NCI-H1417 (cell line): ENCODE results near the gene OAS1.
"Not testable (repeated sequence)": the region's sequence is repeated elsewhere in the genome, so short reads cannot be mapped to it uniquely, and the experiment has no call there.

Experiments used
- DNase-seq, 3 experiments: peaks; one replicate each; lab custom pipeline; 2025; lab: John Stamatoyannopoulos, UW

OAS1 gene

DNA sequence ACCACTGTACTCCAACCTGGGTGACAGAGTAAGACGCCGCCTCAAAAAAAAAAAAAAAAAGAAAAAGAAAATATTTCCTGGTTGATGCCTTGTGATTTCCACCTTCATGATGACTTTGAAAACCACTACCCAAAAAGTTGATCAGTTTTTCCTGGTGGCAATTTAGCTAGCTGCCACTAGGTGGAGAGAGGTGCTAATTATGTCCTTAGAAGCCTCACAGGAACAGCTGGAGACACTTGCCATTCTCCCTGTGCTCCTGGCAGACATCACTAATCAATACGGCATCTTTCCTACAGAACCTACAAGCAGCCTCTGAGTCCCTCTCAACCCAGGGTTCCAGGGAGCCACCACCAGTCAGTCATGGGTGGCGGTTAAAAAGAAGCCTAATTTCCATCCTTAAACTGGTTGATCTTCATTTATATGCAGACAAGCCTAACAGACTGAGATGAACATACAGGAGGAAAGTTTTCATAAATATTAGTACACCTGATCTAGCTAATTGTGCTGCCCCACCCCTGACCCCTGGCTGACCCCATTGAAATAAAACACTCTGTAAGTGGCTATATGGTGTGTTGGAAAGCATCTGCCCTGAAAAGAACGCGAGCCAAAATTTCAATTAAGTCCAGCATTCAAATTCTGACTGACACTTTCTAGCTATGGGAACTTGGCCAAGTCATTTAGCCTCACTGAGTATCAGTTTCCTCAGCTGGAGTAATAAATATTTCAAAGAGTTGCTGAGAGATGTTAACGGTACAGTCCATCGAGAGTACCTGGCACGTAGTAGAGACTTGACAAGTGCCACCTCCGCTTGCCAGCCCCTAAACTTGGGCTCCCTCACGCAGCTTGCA lies 6.2 kb upstream of the OAS1 start:
- DNase-seq = peak; percentile 19 to 68 (median 33)

DNA sequence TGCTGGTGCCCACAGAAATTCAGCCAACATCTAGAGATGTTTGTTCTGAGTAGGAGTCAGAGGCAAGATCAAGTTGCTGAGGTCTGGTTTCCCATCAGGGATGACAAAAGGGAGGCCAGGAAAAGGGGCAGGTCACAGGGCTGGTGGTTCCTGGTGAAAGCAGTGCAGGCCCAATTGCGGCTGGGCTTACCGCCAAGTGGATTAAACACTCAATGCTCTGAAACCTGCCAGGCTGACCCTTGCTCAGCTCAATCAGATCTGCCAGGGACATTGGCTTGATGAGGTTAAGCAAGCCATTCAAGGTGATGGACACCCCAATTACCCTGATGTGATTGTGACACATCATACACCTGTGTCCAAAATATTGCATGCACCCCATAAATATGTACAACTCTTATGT lies 5.5 kb upstream of the OAS1 start:
- no peak for DNase-seq

DNA sequence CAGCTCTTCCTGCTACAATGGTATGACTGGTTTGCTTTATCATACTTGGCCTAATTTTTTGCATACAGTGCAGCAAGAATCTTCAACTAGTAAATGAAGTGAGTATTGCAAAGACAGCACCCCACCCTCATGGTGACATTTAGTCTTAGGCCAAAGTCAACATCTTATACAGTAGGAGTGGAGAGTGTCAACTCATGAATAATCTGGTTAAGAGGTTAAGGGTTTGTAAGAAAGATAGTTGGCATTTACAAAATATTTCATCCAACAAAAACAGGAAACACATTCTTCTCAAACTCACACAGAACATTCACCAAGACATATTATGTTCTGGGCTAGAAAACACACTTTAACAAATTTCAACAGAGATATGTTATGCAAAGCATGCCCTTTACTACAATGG lies 2.2 kb upstream of the OAS1 start:
- no peak for DNase-seq

DNA sequence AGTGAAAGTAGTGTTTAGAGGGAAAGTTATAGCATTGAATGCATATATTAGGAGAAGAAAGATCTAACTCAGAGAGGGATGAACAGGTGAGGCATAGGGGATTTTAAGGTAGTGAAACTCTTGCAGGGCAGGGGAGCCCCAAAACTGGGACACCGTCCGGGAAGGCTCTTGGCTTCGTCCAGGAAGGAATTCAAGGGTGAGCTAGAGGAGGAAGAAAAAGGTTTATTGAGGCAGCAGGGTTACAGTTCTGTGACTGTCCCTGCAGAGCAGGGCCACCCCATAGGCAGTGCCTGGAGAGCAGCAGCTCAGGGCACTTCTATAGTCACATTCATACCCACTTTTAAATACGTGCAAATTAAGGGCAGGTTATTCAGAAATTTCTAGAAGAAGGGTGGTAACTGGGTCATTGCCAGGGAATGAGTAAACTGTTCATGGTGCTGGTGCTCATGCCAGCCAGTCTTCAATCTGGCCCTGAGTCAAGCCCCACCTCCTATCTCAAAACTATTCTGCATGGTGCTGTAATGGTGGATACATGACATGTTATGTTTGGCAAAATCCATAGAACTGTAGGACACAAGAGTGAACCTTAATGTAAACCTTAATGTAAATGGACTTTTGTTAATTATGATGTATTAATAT lies 1.2 kb upstream of the OAS1 start:
- no peak for DNase-seq

DNA sequence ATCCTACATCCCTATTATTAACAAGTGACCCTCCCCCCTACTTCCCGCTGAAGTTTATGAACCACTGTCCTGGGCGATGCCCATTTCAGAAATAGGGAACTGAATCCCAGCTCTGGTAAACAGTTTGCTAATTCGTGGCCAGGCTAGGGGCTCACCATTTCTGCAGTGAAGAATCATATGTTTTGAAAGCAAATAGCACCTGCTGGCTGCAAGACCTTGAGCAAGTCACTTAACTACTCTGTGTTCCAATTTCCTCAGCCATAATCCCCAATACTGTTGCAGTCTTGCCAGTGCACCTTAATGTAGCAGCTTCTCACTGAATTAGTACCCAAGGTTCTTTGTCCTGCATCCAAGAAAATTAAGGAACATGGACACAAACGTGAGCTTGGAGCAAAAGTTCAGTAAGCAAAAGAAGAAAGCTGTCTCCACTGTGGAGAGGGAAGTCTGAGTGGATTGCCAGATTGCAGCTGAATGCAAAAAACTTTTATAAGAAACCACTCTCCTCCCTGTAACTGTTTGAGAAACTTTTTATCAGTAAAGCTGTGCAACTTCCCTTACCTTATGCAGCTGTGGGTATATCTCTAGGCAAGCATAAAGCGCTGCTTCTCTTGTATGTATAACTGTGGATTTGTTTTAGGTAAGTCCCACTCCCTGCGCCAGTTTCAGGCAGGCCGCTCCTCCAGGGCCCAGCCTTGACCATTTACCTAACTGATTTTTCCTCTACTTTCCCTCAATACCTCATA lies 824 bp downstream of the OAS1 start:
- DNase-seq = no peak

DNA sequence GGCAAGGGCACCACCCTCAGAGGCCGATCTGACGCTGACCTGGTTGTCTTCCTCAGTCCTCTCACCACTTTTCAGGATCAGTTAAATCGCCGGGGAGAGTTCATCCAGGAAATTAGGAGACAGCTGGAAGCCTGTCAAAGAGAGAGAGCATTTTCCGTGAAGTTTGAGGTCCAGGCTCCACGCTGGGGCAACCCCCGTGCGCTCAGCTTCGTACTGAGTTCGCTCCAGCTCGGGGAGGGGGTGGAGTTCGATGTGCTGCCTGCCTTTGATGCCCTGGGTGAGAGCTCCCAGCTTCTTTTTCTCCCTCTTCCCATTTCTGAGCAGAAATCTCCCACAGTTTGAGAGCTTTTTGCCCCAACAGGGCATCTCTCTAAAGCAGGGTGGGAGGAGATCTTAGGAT lies 1.8 kb downstream of the OAS1 start:
- DNase-seq = no peak

DNA sequence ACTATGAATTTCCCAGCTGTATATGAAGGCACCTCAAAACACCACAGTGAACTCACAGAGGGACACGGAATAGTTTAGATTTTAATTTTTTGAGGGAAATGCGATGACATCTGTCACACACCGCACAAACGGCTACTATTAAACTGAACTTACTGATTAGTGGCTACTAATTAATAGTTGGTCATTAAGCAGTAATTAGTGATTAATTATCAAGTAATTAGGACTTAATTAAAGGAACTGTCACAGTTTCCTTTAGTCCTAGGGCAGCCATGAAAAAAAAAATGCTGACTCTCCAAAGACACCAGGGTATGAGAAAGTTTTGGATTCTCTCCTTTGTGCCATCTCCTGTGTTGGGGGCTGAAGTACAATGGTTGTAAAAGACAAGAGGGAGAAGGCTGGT lies 2.9 kb downstream of the OAS1 start:
- DNase-seq = no peak

DNA sequence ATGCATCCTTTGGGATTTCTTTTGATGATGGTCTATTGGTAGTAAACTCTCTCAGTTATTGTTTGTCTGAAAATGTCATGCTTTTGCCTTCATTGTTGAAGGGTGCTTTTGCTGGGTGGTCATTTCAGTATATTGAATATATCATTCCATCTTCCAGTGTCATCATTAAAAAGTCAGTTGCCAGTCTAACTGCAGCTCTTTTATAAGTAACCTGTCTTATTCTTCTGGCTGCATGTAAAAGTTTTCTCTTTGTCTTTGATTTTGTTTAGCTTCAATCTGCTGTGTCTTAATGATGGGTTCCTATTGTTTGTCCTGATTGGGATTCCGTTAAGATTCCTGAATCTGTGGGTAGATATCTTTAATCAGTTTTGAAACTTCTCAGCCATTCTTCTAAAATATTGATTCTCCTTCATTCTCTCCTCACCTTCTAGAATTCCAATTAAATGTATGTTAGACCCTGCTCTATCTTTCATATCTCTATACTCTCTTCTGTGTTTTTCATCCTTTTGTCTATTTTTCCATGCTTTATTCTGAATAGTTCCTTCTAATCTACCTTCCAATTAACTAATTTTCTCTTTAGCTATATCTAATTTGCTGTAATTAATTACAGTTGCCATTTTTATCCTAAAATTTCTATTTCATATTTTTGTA lies 6.4 kb downstream of the OAS1 start:
- no peak for DNase-seq

DNA sequence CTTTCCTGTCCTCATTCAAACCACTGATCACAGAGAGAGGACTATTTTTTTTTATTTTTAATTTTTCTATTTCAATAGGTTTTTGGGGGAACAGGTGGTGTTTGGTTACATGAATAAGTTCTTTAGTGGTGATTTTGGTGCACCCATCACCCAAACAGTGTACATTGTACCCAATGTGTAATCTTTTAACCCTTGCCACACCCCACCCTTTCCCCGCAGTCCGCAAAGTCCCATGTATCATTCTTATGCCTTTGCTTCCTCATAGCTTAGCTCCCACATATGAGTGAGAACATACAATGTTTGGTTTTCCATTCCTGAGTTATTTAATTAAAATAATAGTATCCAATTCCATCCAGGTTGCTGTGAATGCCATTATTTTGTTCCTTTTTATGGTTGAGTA lies 7.1 kb downstream of the OAS1 start:
- not testable (repeated sequence) for DNase-seq

DNA sequence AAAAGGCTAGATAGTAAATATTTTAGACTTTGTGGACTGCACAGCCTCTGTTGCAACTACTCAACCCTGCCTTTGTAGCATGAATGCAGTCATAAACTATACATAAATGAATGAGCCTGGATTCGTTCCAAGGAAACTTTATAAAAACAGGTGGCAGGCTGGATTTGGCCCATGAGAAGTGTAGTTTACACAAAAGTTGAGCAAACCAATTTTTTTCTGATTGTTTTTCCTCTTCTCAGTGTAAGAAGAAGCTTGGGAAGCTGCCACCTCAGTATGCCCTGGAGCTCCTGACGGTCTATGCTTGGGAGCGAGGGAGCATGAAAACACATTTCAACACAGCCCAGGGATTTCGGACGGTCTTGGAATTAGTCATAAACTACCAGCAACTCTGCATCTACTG lies 9.5 kb downstream of the OAS1 start:
- no peak for DNase-seq

DNA sequence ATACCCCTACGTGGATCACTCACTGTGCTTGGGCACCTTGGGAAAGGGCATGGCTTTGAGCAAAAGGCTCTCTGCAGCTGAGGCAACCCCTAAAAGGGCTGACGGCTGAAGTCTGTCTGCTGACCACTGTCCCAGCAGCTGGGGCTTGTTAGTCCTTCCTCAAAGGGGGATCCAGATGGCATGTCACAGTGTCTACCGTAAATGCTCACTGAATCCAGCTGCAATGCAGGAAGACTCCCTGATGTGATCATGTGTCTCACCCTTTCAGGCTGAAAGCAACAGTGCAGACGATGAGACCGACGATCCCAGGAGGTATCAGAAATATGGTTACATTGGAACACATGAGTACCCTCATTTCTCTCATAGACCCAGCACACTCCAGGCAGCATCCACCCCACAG lies 12.4 kb downstream of the OAS1 start:
- DNase-seq = no peak

DNA sequence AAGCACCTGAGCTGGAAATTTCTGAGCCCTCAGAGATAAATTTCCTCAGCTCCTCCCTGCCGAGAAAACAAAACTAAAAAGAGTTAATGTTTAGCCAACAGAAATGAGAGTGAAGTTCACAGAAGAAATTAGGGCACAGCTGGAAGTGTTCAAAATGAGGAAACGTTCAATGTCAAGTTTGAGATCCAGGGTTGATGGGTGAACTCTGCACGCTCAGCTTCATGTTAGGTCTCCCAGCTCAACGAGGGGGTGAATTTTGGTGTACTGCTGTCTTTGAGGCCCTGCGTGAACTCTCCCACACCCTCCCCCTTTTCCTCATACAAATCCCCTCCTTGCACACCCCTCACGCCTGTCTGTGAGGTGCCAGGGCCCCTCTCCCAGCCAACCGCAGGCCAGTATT lies 18.2 kb downstream of the OAS1 start:
- DNase-seq = no peak

DNA sequence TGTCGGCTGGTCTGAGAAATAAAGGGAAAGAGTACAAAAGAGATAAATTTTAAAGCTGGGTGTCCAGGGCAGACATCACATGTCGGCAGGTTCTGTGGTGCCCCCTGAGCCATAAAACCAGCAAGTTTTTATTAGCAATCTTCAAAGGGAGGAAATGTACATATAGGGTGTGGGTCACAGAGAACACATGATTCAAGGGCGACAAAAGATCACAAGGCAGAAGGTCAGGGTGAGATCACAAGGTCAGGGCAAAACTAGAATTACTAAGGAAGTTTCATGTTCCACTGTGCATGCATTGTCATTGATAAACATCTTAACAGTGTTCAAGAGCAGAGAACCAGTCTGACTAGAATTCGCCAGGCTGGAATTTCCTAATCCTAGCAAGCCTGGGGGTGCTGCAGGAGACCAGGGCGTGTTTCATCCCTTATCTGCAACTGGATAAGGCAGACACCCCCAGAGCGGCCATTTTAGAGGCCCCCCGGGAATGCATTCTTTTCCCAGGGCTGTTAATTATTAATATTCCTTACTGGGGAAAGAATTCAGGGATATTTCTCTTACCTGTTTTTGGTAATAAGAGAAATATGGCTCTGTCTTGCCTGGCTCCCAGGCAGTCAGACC lies 19.8 kb downstream of the OAS1 start:
- not testable (repeated sequence) for DNase-seq

DNA sequence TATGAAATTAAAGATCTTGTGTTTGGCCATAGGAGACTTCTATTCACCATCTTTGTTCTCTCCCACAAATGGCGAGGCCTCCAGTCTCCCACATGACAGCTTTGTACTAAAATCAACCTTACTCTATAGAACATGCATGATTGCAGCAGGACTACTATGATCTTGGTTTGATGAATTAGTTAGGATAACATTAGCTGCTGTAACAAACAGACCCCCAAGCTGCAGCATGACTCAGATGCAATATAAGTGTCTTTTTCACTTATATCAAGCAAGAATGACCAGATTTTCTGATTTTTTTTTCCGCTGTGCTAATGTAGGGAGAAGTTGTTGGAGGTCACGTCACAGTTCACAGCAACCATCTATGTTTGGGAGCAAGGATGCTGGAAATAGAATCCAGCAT lies 20.7 kb downstream of the OAS1 start:
- DNase-seq = no peak

DNA sequence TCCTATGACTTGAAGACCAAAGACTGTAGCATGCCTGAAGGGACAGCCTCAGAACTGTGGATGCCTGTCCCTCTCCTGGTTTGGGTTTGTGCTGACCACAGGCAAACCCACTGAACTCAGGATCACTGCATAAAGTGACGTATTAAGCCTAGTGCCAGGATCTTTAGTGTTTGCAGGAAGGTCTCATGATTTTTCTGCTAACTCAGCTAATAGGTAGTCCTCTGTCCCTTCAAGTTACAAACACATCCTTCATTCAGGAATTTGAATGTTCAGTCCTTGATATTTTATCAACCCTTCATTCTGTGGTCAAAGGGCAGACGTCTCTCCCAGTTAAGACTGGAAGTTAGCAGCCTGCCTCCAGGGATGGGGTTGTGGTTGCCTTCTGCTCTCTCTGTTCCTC lies 21.2 kb downstream of the OAS1 start:
- no peak for DNase-seq

DNA sequence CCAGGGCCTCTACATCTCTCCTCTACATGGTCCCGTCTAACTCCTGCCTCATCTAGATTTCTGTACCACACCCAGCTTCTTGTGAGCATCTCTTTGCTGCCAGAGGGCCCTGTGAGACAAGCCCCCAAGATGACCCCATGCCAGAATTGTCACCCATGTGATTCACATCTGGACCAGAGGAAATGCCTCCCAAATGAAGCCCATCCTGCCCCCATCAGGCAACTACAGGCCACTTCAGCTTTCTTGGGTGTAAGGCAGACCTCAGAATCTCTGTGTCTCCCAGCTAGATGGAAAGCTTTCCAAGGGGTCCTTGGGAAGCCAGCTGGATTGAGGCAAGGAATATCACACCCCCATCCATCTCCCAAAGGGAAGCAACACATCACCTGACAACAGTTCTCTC lies 22.2 kb downstream of the OAS1 start:
- DNase-seq = no peak

DNA sequence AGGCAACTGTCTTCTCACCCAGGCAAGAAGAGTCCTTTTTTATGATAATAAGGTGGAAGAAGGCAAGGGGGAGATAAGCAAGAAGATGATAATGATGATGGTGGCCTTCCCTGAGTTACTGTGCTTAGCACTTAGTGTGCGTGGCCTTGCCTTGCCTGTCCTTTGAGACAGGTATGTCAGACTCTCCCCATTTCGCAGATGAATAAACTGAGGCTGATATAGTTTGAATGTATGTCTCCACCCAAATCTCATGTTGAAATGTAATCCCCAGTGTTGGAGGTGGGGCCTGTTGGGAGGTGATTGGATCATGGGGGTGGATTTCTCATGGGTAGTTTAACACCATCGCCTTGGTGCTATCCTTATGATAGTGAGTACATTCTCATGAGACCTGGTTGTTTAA lies 23.0 kb downstream of the OAS1 start:
- no peak for DNase-seq

DNA sequence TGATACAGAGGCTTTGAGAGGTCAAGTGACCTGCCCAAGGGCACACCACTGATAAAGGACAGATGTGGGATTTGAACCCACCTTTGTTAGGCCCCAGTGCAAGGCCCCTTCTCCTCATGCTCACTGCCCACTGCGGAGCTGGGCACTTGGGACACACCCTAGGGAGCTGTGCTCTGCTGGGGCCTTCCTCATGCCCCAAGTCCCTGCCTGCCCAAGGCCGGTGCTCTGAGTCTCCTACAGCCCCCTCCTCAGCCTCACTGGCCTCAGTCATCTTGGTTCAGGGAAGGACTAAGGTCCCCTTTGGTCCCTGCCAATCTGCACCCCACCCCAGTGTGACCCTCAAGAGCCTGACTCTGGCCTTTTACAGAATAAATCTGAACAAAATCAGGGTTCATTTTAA lies 23.6 kb downstream of the OAS1 start:
- DNase-seq = no peak

DNA sequence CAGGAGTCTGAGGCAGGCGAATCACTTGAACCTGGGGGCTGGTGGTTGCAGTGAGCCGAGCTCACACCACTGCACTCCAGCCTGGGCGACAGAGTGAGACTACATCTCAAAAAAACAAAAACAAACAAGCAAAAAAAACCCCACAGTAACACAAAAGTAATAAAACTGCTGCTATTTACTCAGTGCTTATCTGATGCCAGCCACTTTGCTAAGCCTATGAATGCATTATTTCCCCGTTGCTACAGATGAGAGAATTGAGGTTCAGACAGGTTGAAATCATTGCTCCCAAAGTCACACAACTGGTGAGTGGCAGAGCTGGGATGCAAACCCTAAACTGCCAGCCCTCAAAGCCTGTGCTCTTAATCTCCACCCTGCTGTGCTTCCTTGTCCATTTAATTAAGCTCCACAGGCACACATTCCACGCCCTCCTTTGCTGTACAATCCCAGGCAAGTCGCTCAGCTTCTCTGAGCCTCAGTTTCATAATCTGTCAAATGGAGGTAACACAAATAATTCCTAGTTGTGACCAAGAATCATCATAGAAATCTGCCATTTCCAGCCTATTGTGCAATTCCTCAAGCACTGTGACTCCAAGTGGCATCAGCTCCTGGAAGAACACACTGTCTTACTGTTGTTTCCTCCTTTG lies 25.8 kb downstream of the OAS1 start:
- peak in 1 of 3 experiments; percentile 24 for DNase-seq

DNA sequence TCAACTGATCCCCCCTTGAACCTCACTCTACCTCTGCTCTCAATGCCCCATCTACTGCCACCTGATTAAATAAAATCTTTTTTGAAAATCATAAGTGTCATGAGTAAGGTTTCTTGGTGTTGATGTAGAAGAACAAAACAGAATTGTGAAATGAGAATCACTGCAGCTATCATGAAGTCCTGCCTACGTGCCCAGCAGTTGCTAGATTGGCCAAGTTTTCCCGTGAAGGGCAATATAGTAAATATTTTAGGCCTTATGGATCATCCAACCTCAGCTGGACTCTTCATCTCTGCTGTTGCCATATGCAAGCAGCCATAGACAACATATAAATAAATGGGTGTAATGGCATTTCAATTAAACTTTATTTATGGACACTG lies 26.4 kb downstream of the OAS1 start:
- DNase-seq = no peak

DNA sequence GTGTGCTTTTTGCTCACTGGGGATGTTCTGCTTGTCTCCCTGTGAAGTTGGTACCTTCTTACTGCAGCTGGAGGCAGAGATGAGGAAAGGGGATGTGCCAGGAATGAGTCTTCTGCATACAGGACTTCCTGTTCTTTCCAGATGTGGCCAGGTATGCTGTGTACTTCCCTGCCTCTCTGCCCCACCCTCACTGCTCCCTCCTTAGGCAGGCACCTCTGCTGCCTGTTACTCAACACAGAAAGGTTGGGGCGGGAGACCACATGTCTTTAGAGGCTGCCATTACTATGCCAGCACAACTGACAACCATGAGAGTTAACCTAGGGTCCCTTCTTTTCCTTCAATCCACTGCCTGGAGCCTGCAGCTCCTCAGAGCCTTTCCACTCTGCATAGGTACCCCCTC lies 29.5 kb downstream of the OAS1 start:
- DNase-seq = no peak

DNA sequence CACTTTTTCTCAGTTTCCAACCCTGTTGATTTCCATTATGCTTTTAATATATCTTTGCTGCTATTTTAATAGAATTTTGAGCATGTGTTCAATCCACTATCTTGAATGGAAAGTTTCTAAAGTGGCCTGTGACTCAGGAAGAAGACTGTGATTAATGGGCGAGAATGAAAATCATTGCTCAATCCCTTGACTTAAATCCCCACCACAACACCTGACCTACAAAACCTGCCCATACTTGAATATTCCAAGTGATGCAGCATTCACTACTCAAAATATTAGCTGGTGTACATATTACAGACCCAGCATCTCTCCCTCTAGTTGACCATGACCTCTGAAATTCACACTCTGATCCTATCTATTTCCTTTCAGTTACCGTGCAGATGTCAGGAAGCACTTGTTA lies 30.2 kb downstream of the OAS1 start:
- no peak for DNase-seq
